GM12892 (cell line): ENCODE results near the gene CBFA2T3.

Source experiments
- POLR2A ChIP-seq: IDR thresholded peaks from 2 replicates; pipeline ENCODE4 v1.6.1; 2011; ENCODE audit warnings: low read depth, low read length, control low read depth
- POLR2AphosphoS5 ChIP-seq: IDR thresholded peaks from 2 replicates; pipeline ENCODE4 v1.6.1; 2011; ENCODE audit warnings: low read depth, low read length, control low read depth

GRCh38 chr16:88878356-88878755 lies 98.7 kb downstream of the CBFA2T3 start:
- no peak for TF ChIP-seq POLR2A
- no peak for TF ChIP-seq POLR2AphosphoS5
